Brain microvascular endothelial cell (primary cell): ENCODE measurements around the gene WDR36.

ENCODE experiments used
- DNase-seq: peaks from one replicate; pipeline ENCODE4 v3.0.0-alpha.2; 2020
- H3K27ac ChIP-seq: fragments of 250-450 bp; sonication (Bioruptor Pico); 2 replicates; pipeline ENCODE4 v1.5.1; 2020; ENCODE audit warnings: mild to moderate bottlenecking, moderate library complexity
- H3K27me3 ChIP-seq: fragments of 250-450 bp; sonication (Bioruptor Pico); replicated peaks from 2 replicates; pipeline ENCODE4 v1.5.1; 2020; ENCODE audit warnings: mild to moderate bottlenecking
- H3K36me3 ChIP-seq: fragments of 250-450 bp; sonication (Bioruptor Pico); replicated peaks from 2 replicates; pipeline ENCODE4 v1.5.1; 2020; ENCODE audit warnings: mild to moderate bottlenecking
- H3K4me3 ChIP-seq: 2 replicates; pipeline ENCODE4 v1.5.1; 2011; ENCODE audit warnings: low read depth, mild to moderate bottlenecking, control low read depth, low read length, moderate library complexity
- CTCF ChIP-seq: IDR thresholded peaks from 2 replicates; pipeline ENCODE4 v1.5.1; 2011; ENCODE audit warnings: low read depth, mild to moderate bottlenecking, moderate library complexity, low read length, control low read depth, inconsistent platforms; ENCODE audit errors: missing control alignments
- in situ Hi-C: cut with HindIII; loops from 2 replicates; pipeline ENCODE4 v1.10.0; 2017; ENCODE audit warnings: low sequenced_read_pairs, low pct_ligation_motif_present

WDR36 gene

DNA sequence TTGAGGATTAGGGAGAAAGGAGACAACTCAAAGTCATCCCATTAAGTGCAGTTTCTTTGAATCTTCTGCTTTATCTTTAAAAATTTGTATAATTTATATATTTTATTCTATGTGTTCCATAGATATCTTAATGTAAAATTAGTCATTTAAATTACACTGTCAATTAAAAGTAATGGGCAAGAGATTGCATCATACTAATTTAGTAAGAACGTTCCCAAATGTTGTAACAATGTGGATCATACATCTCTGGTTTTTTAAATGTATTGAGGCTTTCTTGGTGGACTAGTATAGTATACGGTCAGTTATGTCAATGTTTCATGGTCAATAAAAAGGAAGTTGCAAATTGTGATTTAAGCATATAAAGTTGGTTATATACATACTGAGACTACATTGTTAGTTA is 14.5 kb upstream of the WDR36 start:
- no peak for TF ChIP-seq CTCF

DNA sequence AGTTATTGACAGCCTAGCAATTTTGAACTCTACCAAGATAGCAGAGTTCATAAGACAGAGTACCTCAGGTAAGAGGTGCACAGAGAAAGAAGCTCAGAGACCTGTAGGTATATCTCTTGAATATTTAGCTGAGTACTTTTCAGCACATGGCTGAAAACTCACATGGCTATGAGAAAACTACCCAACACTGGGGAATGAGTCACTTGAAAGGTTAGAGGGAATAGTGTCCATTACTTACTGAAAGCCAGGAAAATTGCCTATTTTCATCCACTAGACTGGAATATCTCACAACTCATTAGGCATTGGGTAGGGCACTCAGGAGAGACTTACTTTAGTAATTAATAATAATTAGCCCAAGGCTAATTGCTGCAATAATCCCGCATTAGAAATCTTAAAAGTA is 12.3 kb upstream of the WDR36 start:
- in situ Hi-C loops: no loop called here
- Histone ChIP-seq H3K4me3 (no peak overlapping the region), H3K27ac (no peak overlapping the region), H3K27me3 (no peaks in the 10 kb centered on the region), H3K36me3 (no peaks in the 10 kb centered on the region)
- no peak for DNase-seq
- no peak for TF ChIP-seq CTCF

More for the DNA sequence above, 14.5 kb upstream of the WDR36 start:
- Histone ChIP-seq H3K4me3 (no peak overlapping the region), H3K27ac (no peak overlapping the region), H3K27me3 (no peaks in the 10 kb centered on the region), H3K36me3 (no peaks in the 10 kb centered on the region)
- DNase-seq: no peak
- in situ Hi-C loops: no loop called here

DNA sequence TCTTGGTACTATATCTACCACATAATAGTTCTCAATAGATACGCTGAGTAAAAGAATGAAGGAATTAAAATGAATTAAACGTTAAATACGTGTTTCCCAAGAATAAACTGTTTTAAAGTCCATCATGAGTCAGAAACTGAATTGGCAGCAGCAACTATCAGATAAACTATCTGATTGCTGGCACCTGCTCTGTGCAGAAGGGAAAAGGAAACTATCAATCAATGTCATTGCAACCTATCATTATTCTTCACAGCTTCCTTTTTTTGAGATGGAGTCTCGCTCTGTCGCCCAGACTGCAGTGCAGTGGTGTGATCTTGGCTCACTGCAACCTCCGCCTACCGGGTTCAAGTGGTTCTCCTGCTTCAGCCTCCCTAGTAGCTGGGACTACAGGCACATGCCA is 8.8 kb upstream of the WDR36 start:
- Histone ChIP-seq H3K4me3 (no peak overlapping the region), H3K36me3 (no peaks in the 10 kb centered on the region), H3K27me3 (no peaks in the 10 kb centered on the region), H3K27ac (no peak overlapping the region)
- in situ Hi-C loops: no loop called here
- no peak for TF ChIP-seq CTCF
- no peak for DNase-seq

GRCh38 chr5:111095982-111096381 is 3.8 kb downstream of the WDR36 start:
- DNase-seq: no peak
- no peak for TF ChIP-seq CTCF

GRCh38 chr5:111099058-111099778 is 7.1 kb downstream of the WDR36 start:
- no peak for DNase-seq
- Histone ChIP-seq H3K4me3 (no peak overlapping the region), H3K36me3 (peaks cover 38% of the 10 kb centered on the region), H3K27me3 (no peaks in the 10 kb centered on the region), H3K27ac (no peak overlapping the region)
- in situ Hi-C loops: no loop called here
- TF ChIP-seq CTCF: no peak

More at GRCh38 chr5:111095982-111096381, 3.8 kb downstream of the WDR36 start:
- in situ Hi-C loops: no loop called here
- H3K36me3 ChIP-seq: peaks cover 20% of the 10 kb centered on the region
- no peak overlapping the region for H3K4me3 ChIP-seq
- no peak overlapping the region for H3K27ac ChIP-seq
- H3K27me3 ChIP-seq: no peaks in the 10 kb centered on the region
